Neural cell (in vitro differentiated cells): ENCODE results near the gene COBL. TPM values are rescaled to one million over a fixed set of nuclear protein-coding genes. Genes with fewer than 3 reads are reported as not detected.

Experiments used
- H2AFZ ChIP-seq: fragments of 200-600, 300-800 bp; sonication (generic), shearing (Covaris generic); 2 replicates; pipeline ENCODE4 v1.6.0; 2014; ENCODE audit warnings: low read depth, mild to moderate bottlenecking, antibody characterized with exemption, low read length, moderate library complexity
- H3F3A ChIP-seq: fragments of 200-600 bp; shearing (Covaris generic); 2 replicates; pipeline ENCODE4 v1.6.1; 2016; ENCODE audit warnings: mild to moderate bottlenecking, moderate library complexity, mixed read lengths, antibody characterized with exemption, low read length; ENCODE audit not compliant: insufficient read depth, poor library complexity, severe bottlenecking
- H3K27ac ChIP-seq: fragments of 200-600, 300-800 bp; sonication (generic), shearing (Covaris generic); 2 replicates; pipeline ENCODE4 v1.5.1; 2014; ENCODE audit warnings: mild to moderate bottlenecking, low read length, moderate library complexity
- H3K27me3 ChIP-seq: fragments of 300-800, 200-600 bp; sonication (generic), shearing (Covaris generic); 2 replicates; pipeline ENCODE4 v1.6.0; 2014; ENCODE audit warnings: mild to moderate bottlenecking, low read depth, low read length, moderate library complexity; ENCODE audit not compliant: insufficient read depth
- H3K36me3 ChIP-seq: fragments of 300-800, 200-600 bp; sonication (generic), shearing (Covaris generic); 2 replicates; pipeline ENCODE4 v1.5.1; 2014; ENCODE audit warnings: mild to moderate bottlenecking, antibody characterized with exemption, low read length, moderate library complexity; ENCODE audit not compliant: insufficient read depth
- H3K4me2 ChIP-seq: fragments of 300-800, 200-600 bp; sonication (generic), shearing (Covaris generic); 2 replicates; pipeline ENCODE4 v1.6.0; 2014; ENCODE audit warnings: mild to moderate bottlenecking, low read length
- H3K4me3 ChIP-seq: fragments of 300-800, 200-600 bp; sonication (generic), shearing (Covaris generic); 2 replicates; pipeline ENCODE4 v1.5.1; 2014; ENCODE audit warnings: mild to moderate bottlenecking, low read length, moderate library complexity
- H3K79me2 ChIP-seq: fragments of 200-600 bp; shearing (Covaris generic); replicated peaks from 2 replicates; pipeline ENCODE4 v1.6.0; 2014; ENCODE audit warnings: mild to moderate bottlenecking, low read length, moderate library complexity; ENCODE audit not compliant: insufficient read depth
- H3K9ac ChIP-seq: fragments of 300-800, 200-600 bp; sonication (generic), shearing (Covaris generic); 2 replicates; pipeline ENCODE4 v1.6.1; 2016; ENCODE audit warnings: mild to moderate bottlenecking, low read length, mixed read lengths
- H3K9me2 ChIP-seq: fragments of 200-600 bp; shearing (Covaris generic); 2 replicates; pipeline ENCODE4 v1.6.1; 2016; ENCODE audit warnings: mild to moderate bottlenecking, low read length, mixed read lengths; ENCODE audit not compliant: insufficient read depth
- H3K9me3 ChIP-seq: fragments of 200-600, 300-800 bp; sonication (generic), shearing (Covaris generic); 2 replicates; pipeline ENCODE4 v1.6.1; 2016; ENCODE audit warnings: mild to moderate bottlenecking, mixed run types, low read length, moderate library complexity, mixed read lengths
- H4K20me1 ChIP-seq: fragments of 200-600 bp; shearing (Covaris generic); 2 replicates; pipeline ENCODE4 v1.6.1; 2016; ENCODE audit warnings: mild to moderate bottlenecking, mixed run types; ENCODE audit not compliant: insufficient read depth
- EP300 ChIP-seq: fragments of 450-650 bp; conservative IDR thresholded peaks from 2 replicates; pipeline ENCODE4 v1.6.1; 2014; ENCODE audit warnings: antibody characterized with exemption, mild to moderate bottlenecking, moderate library complexity; ENCODE audit not compliant: poor library complexity, severe bottlenecking
- EZH2 ChIP-seq: fragments of 200-600, 300-800 bp; shearing (Covaris generic), sonication (generic); IDR thresholded peaks from 2 replicates; pipeline ENCODE4 v1.6.1; 2014; ENCODE audit warnings: antibody characterized with exemption, low read length, borderline replicate concordance, mild to moderate bottlenecking; ENCODE audit not compliant: insufficient read depth, poor library complexity, severe bottlenecking
- MXI1 ChIP-seq: fragments of 450-650 bp; conservative IDR thresholded peaks from 2 replicates; pipeline ENCODE4 v1.6.1; 2014; ENCODE audit warnings: antibody characterized with exemption, mild to moderate bottlenecking; ENCODE audit not compliant: poor library complexity, severe bottlenecking
- POLR2AphosphoS5 ChIP-seq: IDR thresholded peaks from 2 replicates; pipeline ENCODE4 v1.6.1; 2012
- RAD21 ChIP-seq: fragments of 450-650 bp; conservative IDR thresholded peaks from 2 replicates; pipeline ENCODE4 v1.6.1; 2014; ENCODE audit warnings: antibody characterized with exemption, mild to moderate bottlenecking, moderate library complexity
- SMC3 ChIP-seq: fragments of 450-650 bp; conservative IDR thresholded peaks from 2 replicates; pipeline ENCODE4 v1.6.1; 2014; ENCODE audit warnings: antibody characterized with exemption, mild to moderate bottlenecking, moderate library complexity; ENCODE audit not compliant: poor library complexity
- TAF1 ChIP-seq: IDR thresholded peaks from 2 replicates; pipeline ENCODE4 v1.6.1; 2012; ENCODE audit warnings: low read depth
- polyA plus RNA-seq: library from polyadenylated mRNA; depleted of rRNA; stranded (reverse); fragments of >200 nt; gene quantifications from 2 replicates; pipeline ENCODE4 v1.2.3, GENCODE V29; 2014
- TF ChIP-seq, protein P1 (sequence below): fragments of 450-650 bp; IDR thresholded peaks from 2 replicates; pipeline ENCODE4 v1.5.1; 2014; ENCODE audit warnings: antibody characterized with exemption, mild to moderate bottlenecking, moderate library complexity; ENCODE audit not compliant: poor library complexity, severe bottlenecking
- TF ChIP-seq, protein P2 (sequence below): IDR thresholded peaks from 2 replicates; pipeline ENCODE4 v1.6.1; 2012; ENCODE audit warnings: borderline replicate concordance

COBL gene
- polyA plus RNA-seq, 1 donor from 2014 or later: 0.12 TPM

DNA sequence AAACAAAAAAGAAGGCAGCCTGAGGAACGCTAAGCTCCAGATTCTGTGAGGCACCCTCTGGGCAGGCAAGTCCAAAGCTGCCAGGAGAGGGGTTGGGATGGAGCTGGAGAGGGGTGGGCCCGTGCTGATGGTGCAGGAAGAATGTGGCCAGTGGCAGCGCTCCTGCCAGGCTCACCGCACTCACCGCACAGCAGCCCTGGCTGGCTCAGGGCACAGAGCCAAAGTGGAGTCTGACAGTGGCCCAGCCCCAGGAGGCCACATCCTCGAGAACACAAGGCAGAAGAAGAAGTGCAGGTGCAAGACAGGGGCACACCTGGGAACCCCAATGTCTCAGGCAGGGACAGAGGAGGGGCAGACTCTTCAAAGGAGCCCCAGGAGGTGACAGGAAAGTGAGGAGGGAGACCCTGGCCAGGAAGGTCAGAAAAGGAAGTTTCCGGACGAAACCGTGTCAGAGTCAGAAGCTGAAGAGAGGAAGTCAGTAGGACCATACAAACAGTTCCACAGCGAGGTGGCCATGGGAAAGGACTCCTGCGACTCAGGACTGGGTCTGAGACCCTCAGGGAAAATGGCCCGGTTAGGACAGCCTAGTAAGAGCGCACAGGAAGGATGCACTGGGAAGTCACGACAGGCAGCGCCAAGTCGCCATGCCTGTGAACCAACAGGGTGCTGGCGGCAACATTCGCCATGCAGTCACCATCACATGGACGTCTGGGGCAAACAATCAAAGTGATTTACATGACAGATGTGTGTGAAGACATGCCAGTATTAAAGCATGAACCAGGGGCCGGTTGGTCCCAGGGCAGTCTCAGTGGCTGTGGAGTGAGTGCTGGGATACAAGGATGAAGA lies 54.4 kb downstream of the COBL start:
- TF ChIP-seq EP300 (no peak), RAD21 (no peak), EZH2 (no peak), MXI1 (no peak), SMC3 (no peak), TAF1 (no peak), POLR2AphosphoS5 (no peak)
- TF ChIP-seq, protein P1, sequence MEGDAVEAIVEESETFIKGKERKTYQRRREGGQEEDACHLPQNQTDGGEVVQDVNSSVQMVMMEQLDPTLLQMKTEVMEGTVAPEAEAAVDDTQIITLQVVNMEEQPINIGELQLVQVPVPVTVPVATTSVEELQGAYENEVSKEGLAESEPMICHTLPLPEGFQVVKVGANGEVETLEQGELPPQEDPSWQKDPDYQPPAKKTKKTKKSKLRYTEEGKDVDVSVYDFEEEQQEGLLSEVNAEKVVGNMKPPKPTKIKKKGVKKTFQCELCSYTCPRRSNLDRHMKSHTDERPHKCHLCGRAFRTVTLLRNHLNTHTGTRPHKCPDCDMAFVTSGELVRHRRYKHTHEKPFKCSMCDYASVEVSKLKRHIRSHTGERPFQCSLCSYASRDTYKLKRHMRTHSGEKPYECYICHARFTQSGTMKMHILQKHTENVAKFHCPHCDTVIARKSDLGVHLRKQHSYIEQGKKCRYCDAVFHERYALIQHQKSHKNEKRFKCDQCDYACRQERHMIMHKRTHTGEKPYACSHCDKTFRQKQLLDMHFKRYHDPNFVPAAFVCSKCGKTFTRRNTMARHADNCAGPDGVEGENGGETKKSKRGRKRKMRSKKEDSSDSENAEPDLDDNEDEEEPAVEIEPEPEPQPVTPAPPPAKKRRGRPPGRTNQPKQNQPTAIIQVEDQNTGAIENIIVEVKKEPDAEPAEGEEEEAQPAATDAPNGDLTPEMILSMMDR: no peak
- TF ChIP-seq, protein P2, sequence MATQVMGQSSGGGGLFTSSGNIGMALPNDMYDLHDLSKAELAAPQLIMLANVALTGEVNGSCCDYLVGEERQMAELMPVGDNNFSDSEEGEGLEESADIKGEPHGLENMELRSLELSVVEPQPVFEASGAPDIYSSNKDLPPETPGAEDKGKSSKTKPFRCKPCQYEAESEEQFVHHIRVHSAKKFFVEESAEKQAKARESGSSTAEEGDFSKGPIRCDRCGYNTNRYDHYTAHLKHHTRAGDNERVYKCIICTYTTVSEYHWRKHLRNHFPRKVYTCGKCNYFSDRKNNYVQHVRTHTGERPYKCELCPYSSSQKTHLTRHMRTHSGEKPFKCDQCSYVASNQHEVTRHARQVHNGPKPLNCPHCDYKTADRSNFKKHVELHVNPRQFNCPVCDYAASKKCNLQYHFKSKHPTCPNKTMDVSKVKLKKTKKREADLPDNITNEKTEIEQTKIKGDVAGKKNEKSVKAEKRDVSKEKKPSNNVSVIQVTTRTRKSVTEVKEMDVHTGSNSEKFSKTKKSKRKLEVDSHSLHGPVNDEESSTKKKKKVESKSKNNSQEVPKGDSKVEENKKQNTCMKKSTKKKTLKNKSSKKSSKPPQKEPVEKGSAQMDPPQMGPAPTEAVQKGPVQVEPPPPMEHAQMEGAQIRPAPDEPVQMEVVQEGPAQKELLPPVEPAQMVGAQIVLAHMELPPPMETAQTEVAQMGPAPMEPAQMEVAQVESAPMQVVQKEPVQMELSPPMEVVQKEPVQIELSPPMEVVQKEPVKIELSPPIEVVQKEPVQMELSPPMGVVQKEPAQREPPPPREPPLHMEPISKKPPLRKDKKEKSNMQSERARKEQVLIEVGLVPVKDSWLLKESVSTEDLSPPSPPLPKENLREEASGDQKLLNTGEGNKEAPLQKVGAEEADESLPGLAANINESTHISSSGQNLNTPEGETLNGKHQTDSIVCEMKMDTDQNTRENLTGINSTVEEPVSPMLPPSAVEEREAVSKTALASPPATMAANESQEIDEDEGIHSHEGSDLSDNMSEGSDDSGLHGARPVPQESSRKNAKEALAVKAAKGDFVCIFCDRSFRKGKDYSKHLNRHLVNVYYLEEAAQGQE: no peak
- Histone ChIP-seq H3K4me2 (no peak overlapping the region), H3K27ac (no peak overlapping the region), H3K4me3 (no peak overlapping the region), H3K9me2 (no peaks in the 10 kb centered on the region), H4K20me1 (no peaks in the 10 kb centered on the region), H3K36me3 (no peaks in the 10 kb centered on the region), H3K9ac (no peak overlapping the region), H2AFZ (no peak overlapping the region), H3K27me3 (no peaks in the 10 kb centered on the region), H3K79me2 (no peaks in the 10 kb centered on the region), H3K9me3 (no peaks in the 10 kb centered on the region), H3F3A (no peaks in the 10 kb centered on the region)

DNA sequence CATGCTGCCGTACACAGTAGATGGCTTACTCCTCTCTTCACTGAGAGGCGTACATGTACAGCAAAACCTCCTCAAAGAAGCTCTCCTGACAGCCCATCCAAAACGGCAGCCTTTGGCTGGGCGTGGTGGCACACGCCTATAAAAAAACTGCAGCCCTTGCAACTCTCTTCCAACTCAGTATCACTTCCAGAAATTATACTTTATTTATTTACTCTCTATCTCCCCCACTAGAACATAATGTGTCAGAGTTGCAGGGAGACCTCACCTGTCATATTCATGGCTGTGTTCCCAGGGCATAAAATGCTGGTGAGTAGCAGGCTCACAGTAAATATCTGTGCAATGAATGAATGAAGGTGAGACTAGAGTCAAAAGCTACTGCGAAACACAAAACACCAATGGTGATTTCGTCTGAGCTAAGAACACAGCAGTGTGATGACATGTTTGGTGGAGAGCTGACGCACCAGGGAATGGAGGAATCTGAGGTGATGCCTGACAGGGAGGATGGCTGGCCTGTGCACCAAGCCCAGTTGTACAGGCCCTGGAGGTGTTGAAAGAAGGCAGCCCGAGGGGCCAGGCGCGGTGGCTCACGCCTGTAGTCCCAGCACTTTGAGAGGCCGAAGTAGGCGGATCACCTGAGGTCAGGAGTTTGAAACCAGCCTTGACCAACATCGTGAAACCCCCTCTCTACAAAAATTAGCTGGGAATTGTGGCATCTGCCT lies 55.3 kb downstream of the COBL start:
- Histone ChIP-seq H3K27ac (no peak overlapping the region), H2AFZ (no peak overlapping the region), H3K9me3 (no peaks in the 10 kb centered on the region), H3K27me3 (no peaks in the 10 kb centered on the region), H3K9me2 (no peaks in the 10 kb centered on the region), H3K4me2 (no peak overlapping the region), H3K9ac (no peak overlapping the region), H3K36me3 (no peaks in the 10 kb centered on the region), H3K4me3 (no peak overlapping the region), H3K79me2 (no peaks in the 10 kb centered on the region), H4K20me1 (no peaks in the 10 kb centered on the region), H3F3A (no peaks in the 10 kb centered on the region)
- TF ChIP-seq SMC3 (no peak), RAD21 (no peak), EZH2 (no peak), EP300 (no peak), TAF1 (no peak), MXI1 (no peak), POLR2AphosphoS5 (no peak)
- TF ChIP-seq, protein P1: no peak
- TF ChIP-seq, protein P2: no peak
